CD14-positive monocyte (primary cell): ENCODE measurements around the gene ZNF598. TPM values are rescaled to one million over a fixed set of nuclear protein-coding genes. Genes with fewer than 3 reads are reported as not detected.

Experiments used
- DNase-seq, 3 donors: peaks; one replicate each; pipeline ENCODE4 v3.0.0-alpha.2; 2011 to 2022
- H2AFZ ChIP-seq: 2 replicates; pipeline ENCODE4 v1.6.0; 2012; ENCODE audit warnings: mild to moderate bottlenecking, low read depth, low read length, inconsistent platforms; ENCODE audit not compliant: insufficient read depth, poor library complexity, severe bottlenecking
- H3K27ac ChIP-seq, 2 donors: 1 replicate in 1 of 2; 2 replicates in 1 of 2; pipeline ENCODE4 v1.5.1; 2012 to 2013; ENCODE audit warnings: low read length in 2 of 2, control low read depth in 1 of 2, inconsistent platforms in 1 of 2, low read depth in 1 of 2, mild to moderate bottlenecking in 1 of 2
- H3K27me3 ChIP-seq, 2 donors: one replicate each; pipeline versions ENCODE4 v1.6.0 to v1.6.1; 2011 to 2013; ENCODE audit warnings: low read length in 2 of 2; ENCODE audit not compliant: control insufficient read depth in 2 of 2, insufficient read depth in 2 of 2
- H3K36me3 ChIP-seq, 2 donors: replicated peaks in 1 of 2; 1 replicate in 1 of 2; 2 replicates in 1 of 2; pipeline versions ENCODE4 v1.5.1 to v1.6.1; 2012 to 2013; ENCODE audit warnings: low read length in 2 of 2, control low read depth in 1 of 2, inconsistent platforms in 1 of 2, mild to moderate bottlenecking in 1 of 2; ENCODE audit not compliant: insufficient read depth in 2 of 2, control insufficient read depth in 1 of 2
- H3K4me1 ChIP-seq, 2 donors: 1 replicate in 1 of 2; 2 replicates in 1 of 2; pipeline versions ENCODE4 v1.5.1 to v1.6.1; 2012 to 2013; ENCODE audit warnings: low read length in 2 of 2, control low read depth in 1 of 2, inconsistent platforms in 1 of 2, mild to moderate bottlenecking in 1 of 2, moderate library complexity in 1 of 2; ENCODE audit not compliant: insufficient read depth in 2 of 2, control insufficient read depth in 1 of 2
- H3K4me2 ChIP-seq: replicated peaks from 2 replicates; pipeline ENCODE3; 2012; ENCODE audit warnings: low read length, moderate library complexity, mild to moderate bottlenecking; ENCODE audit not compliant: poor library complexity, severe bottlenecking; ENCODE audit errors: extremely low read depth
- H3K4me3 ChIP-seq, 3 experiments: fragments of 200-600 bp in 1 of 3; sonication (generic) in 1 of 3; replicated peaks in 1 of 3; 1 replicate in 2 of 3; 2 replicates in 1 of 3; pipeline ENCODE4 v1.5.1; 2011 to 2013; ENCODE audit warnings: low read length in 3 of 3, mild to moderate bottlenecking in 3 of 3, control low read depth in 2 of 3, low read depth in 2 of 3, inconsistent platforms in 1 of 3, moderate library complexity in 1 of 3
- H3K79me2 ChIP-seq: 2 replicates; pipeline ENCODE4 v1.6.0; 2012; ENCODE audit warnings: mild to moderate bottlenecking, control low read depth, inconsistent platforms, low read length, moderate library complexity; ENCODE audit not compliant: insufficient read depth
- H3K9ac ChIP-seq: 2 replicates; pipeline ENCODE4 v1.6.0; 2017; ENCODE audit warnings: low read length, mild to moderate bottlenecking; ENCODE audit not compliant: insufficient read depth, poor library complexity, severe bottlenecking
- H3K9me3 ChIP-seq, 2 donors: replicated peaks in 1 of 2; 1 replicate in 1 of 2; 2 replicates in 1 of 2; pipeline versions ENCODE4 v1.5.1 to v1.6.1; 2012 to 2013; ENCODE audit warnings: low read length in 2 of 2, control low read depth in 1 of 2; ENCODE audit not compliant: control insufficient read depth in 1 of 2, insufficient read depth in 1 of 2
- H4K20me1 ChIP-seq: 2 replicates; pipeline ENCODE4 v1.6.0; 2012; ENCODE audit warnings: mild to moderate bottlenecking, low read length, control low read depth, moderate library complexity; ENCODE audit not compliant: insufficient read depth
- H3K27ac Mint-ChIP-seq, 7 donors: one replicate each; pipeline ENCODE4 v1.8.0; 2020; ENCODE audit warnings: mild to moderate bottlenecking in 7 of 7, mixed read lengths in 7 of 7, moderate library complexity in 6 of 7, inconsistent platforms in 2 of 7
- H3K27me3 Mint-ChIP-seq, 3 donors: one replicate each; pipeline ENCODE4 v1.8.0; 2021 to 2022; ENCODE audit warnings: low read depth in 3 of 3, mild to moderate bottlenecking in 3 of 3, mixed read lengths in 3 of 3, moderate library complexity in 3 of 3, inconsistent platforms in 1 of 3
- H3K36me3 Mint-ChIP-seq, 2 donors: one replicate each; pipeline ENCODE4 v1.8.0; 2020; ENCODE audit warnings: mixed read lengths in 2 of 2, inconsistent platforms in 1 of 2, mild to moderate bottlenecking in 1 of 2
- H3K4me1 Mint-ChIP-seq: one replicate; pipeline ENCODE4 v1.8.0; 2020; ENCODE audit warnings: mild to moderate bottlenecking, mixed read lengths
- H3K4me3 Mint-ChIP-seq, 2 donors: one replicate each; pipeline ENCODE4 v1.8.0; 2020; ENCODE audit warnings: mild to moderate bottlenecking in 2 of 2, mixed read lengths in 2 of 2, moderate library complexity in 1 of 2
- H3K9me3 Mint-ChIP-seq, 7 donors: one replicate each; pipeline ENCODE4 v1.8.0; 2020 to 2022; ENCODE audit warnings: mixed read lengths in 7 of 7, mild to moderate bottlenecking in 6 of 7, moderate library complexity in 6 of 7, inconsistent platforms in 2 of 7
- WGBS: methylation state at CpG from one replicate; pipeline ENCODE4 v1.1.5; 2013; ENCODE audit warnings: missing lambda C conversion rate; ENCODE audit not compliant: insufficient coverage; 5-methylcytosine and 5-hydroxymethylcytosine counted together
- intact Hi-C, 2 donors: fragments of 100-400 bp; cut with micrococcal nuclease; formaldehyde crosslinking; loops; one replicate each; pipeline versions ENCODE4 v1.15.0 to v1.15.1; 2023
- polyA plus RNA-seq, 3 donors: library from polyadenylated mRNA; depleted of rRNA in 1 of 3; unstranded in 2 of 3; stranded (reverse) in 1 of 3; fragments of 300-500 nt in 2 of 3; fragments of >200 nt in 1 of 3; fragmentation: Illumina TruSeq in 2 of 3; gene quantifications; 1 replicate in 2 of 3; 2 replicates in 1 of 3; pipeline ENCODE4 v1.2.3, GENCODE V29; 2012 to 2021
- TF ChIP-seq, protein P1 (sequence below): fragments of 200-600 bp; IDR thresholded peaks from one replicate; pipeline ENCODE4 v1.8.0; 2022; ENCODE audit warnings: antibody characterized with exemption, mild to moderate bottlenecking

The ZNF598 gene
- polyA plus RNA-seq, 3 donors: 1.4 to 42.1 (median 1.5) TPM

- H3K4me3 Mint-ChIP-seq: peak overlapping the region; percentile 39 to 93
- TF ChIP-seq, protein P1, sequence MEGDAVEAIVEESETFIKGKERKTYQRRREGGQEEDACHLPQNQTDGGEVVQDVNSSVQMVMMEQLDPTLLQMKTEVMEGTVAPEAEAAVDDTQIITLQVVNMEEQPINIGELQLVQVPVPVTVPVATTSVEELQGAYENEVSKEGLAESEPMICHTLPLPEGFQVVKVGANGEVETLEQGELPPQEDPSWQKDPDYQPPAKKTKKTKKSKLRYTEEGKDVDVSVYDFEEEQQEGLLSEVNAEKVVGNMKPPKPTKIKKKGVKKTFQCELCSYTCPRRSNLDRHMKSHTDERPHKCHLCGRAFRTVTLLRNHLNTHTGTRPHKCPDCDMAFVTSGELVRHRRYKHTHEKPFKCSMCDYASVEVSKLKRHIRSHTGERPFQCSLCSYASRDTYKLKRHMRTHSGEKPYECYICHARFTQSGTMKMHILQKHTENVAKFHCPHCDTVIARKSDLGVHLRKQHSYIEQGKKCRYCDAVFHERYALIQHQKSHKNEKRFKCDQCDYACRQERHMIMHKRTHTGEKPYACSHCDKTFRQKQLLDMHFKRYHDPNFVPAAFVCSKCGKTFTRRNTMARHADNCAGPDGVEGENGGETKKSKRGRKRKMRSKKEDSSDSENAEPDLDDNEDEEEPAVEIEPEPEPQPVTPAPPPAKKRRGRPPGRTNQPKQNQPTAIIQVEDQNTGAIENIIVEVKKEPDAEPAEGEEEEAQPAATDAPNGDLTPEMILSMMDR: no peak
- intact Hi-C loops: loop anchor here (5.0 kb wide), 4 partner anchors 39 to 264 kb away; partner anchors contain the start of genes E4F1 (in 1 of the 2), NUBP2 (in 1 of the 2), SPSB3 (in 1 of the 2) and TRAF7 (in 1 of the 2)
- no peak overlapping the region for H3K4me3 ChIP-seq
- peaks cover 7 to 14% of the 10 kb centered on the region in 2 donors for H3K36me3 ChIP-seq
- no peaks in the 10 kb centered on the region for H3K9me3 ChIP-seq
- no peak overlapping the region for H2AFZ ChIP-seq
- H3K4me2 ChIP-seq: no peak overlapping the region
- no peak overlapping the region for H3K9ac ChIP-seq
- peaks cover 26 to 37% of the 10 kb centered on the region in 2 donors for H3K4me1 ChIP-seq
- no peaks in the 10 kb centered on the region for H4K20me1 ChIP-seq
- H3K4me1 Mint-ChIP-seq: peaks cover 27% of the 10 kb centered on the region
- H3K9me3 Mint-ChIP-seq: no peaks in the 10 kb centered on the region
- no peak overlapping the region for H3K27ac Mint-ChIP-seq
- peaks cover 0 to 2% (median 0%) of the 10 kb centered on the region in 3 donors for H3K27me3 Mint-ChIP-seq
- 94% methylated on average over 4 of the region's 21 CpGs for WGBS
- H3K27me3 ChIP-seq: no peaks in the 10 kb centered on the region
- H3K36me3 Mint-ChIP-seq: peaks cover 16 to 17% of the 10 kb centered on the region in 2 donors
- no peak for DNase-seq
- no peak overlapping the region for H3K27ac ChIP-seq
- peaks cover 15% of the 10 kb centered on the region for H3K79me2 ChIP-seq
Measured at GRCh38 chr16:2045965-2046892, 36.6 kb upstream of the ZNF598 start.

DNA sequence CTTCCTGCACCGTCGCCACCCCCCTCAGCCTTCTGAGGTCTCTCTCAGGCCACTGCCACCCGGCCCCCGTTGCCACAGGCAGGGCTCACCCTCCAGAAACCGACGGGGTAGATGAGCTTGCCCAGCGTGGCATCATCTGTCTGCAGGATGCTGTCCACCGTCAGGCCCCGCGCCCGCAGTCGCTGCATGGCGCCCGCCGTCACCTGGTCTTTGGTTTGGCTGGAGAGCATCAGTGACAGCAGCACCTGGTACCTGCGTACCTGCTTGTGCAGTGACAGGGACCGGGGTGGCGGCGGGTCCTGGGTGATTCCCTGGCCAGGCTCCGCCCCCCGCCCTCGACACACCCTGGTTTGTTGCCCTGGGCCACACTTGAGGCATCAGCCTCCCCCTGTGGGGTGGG lies 34.9 kb upstream of the ZNF598 start:
- Mint-ChIP-seq H3K27ac (no peak overlapping the region), H3K9me3 (no peaks in the 10 kb centered on the region), H3K4me3 (no peak overlapping the region), H3K4me1 (peaks cover 27% of the 10 kb centered on the region), H3K36me3 (peaks cover 3 to 4% of the 10 kb centered on the region in 2 donors), H3K27me3 (no peaks in the 10 kb centered on the region)
- TF ChIP-seq, protein P1: no peak
- Histone ChIP-seq H3K36me3 (no peaks in the 10 kb centered on the region), H3K4me1 (peaks cover 26 to 37% of the 10 kb centered on the region in 2 donors), H3K9ac (peak overlapping the region; percentile 17), H3K4me3 (peak overlapping the region in 1 of 3 experiments; percentile 50), H3K27ac (no peak overlapping the region), H3K27me3 (no peaks in the 10 kb centered on the region), H3K79me2 (peaks cover 15% of the 10 kb centered on the region), H3K4me2 (peak overlapping the region; percentile 59), H4K20me1 (no peaks in the 10 kb centered on the region), H2AFZ (peak overlapping the region; percentile 61), H3K9me3 (no peaks in the 10 kb centered on the region)
- intact Hi-C loops: no loop called here
- WGBS: 67% methylated on average over 17 of the region's 22 CpGs
- DNase-seq: no peak
